Vagina (tissue), 2 donors: Measurements from ENCODE around the gene FEV. TPM values are rescaled to one million over a fixed set of nuclear protein-coding genes. Genes with fewer than 3 reads are reported as not detected.

Source experiments
- DNase-seq, 2 donors: peaks; one replicate each; pipeline ENCODE4 v3.0.0-alpha.2; 2017; ENCODE audit errors: extremely low spot score in 2 of 2
- H3K27ac ChIP-seq: fragments of 200-600 bp; sonication (generic); one replicate; pipeline ENCODE4 v1.5.1; 2019
- H3K27me3 ChIP-seq: fragments of 200-600 bp; sonication (generic); one replicate; pipeline ENCODE4 v1.5.1; 2019
- H3K36me3 ChIP-seq, 2 donors: fragments of 200-600 bp; sonication (generic); one replicate each; pipeline ENCODE4 v1.5.1; 2017 to 2019
- H3K4me1 ChIP-seq: fragments of 200-600 bp; sonication (generic); one replicate; pipeline ENCODE4 v1.5.1; 2019
- H3K4me3 ChIP-seq, 2 donors: fragments of 200-600 bp; sonication (generic); 1 replicate in 1 of 2; 2 replicates in 1 of 2; pipeline ENCODE4 v1.5.1; 2016 to 2019
- H3K9me3 ChIP-seq: fragments of 200-600 bp; sonication (generic); one replicate; pipeline ENCODE4 v1.5.1; 2019
- CTCF ChIP-seq, 3 experiments: fragments of 450-650 bp in 2 of 3; fragments of 200-600 bp in 1 of 3; sonication (generic) in 1 of 3; IDR thresholded peaks; one replicate each; pipeline ENCODE4 v1.5.1; 2017 to 2019; ENCODE audit warnings: antibody characterized with exemption in 3 of 3, mild to moderate bottlenecking in 2 of 3, moderate library complexity in 2 of 3
- POLR2A ChIP-seq, 2 donors: fragments of 450-650 bp; IDR thresholded peaks; one replicate each; pipeline ENCODE4 v1.6.1; 2017; ENCODE audit warnings: antibody characterized with exemption in 2 of 2, mild to moderate bottlenecking in 2 of 2, moderate library complexity in 2 of 2
- POLR2AphosphoS5 ChIP-seq, 2 donors: sonication (generic); formaldehyde crosslinking; IDR thresholded peaks; one replicate each; pipeline ENCODE4 v1.9.0; 2017; ENCODE audit warnings: antibody characterized with exemption in 2 of 2, mild to moderate bottlenecking in 2 of 2, low read depth in 1 of 2; ENCODE audit not compliant: insufficient read depth in 1 of 2
- intact Hi-C: fragments of 100-400 bp; cut with DNase I; formaldehyde crosslinking; loops from one replicate; pipeline ENCODE4 v1.15.1; 2023
- total RNA-seq: library from RNA; depleted of rRNA; stranded (reverse); fragments of >200 nt; gene quantifications from one replicate; pipeline ENCODE4 v1.2.3, GENCODE V29; 2016

FEV gene
- total RNA-seq, 1 donor from 2014 or later = not detected

DNA sequence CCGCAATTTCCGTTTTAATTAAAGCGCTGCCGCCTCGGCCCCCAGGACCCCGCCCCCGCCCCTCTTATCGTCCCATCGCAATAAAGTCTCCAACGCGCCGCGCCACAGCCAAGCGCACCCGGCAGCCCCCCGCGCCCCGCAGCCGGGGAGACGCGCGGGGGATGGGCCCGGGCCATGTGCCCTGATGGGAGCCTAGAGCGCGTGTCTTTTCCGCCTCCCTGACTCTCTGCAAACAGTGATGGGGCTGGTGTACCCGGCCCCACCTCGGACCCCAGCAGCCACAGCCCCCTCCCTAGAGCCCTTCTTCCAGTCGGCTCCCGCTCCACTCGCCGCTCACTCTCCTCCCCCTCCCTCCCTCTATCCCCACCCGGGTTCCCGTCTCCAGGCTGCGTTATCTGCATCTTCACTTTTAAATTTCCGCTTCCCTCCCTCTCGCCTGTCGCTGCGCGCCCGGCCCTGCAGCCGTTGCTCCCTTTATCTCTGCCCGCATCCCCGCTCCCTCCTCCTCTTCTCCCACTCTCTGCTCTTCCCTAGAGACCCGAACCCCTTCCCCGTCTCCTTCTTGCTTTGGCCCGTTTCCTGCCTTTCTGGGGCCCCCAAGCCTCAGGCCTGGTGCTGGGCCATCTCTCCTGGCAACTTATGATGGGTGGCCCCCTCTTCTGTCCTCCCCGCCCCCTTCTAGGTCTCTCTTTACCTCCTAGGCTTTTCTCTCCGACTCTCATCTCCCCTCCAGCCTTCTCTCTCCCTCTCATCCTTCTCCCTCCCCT lies 524 bp upstream of the FEV start:
- no peak overlapping the region for H3K27ac ChIP-seq
- no peak for DNase-seq
- peaks cover 39% of the 10 kb centered on the region for H3K4me1 ChIP-seq
- TF ChIP-seq CTCF (IDR thresholded peaks at IDR 0.05) (no peak), POLR2AphosphoS5 (IDR thresholded peaks at IDR 0.05; ENCODE audit: insufficient read depth in 1 of 2, low read depth in 1 of 2) (no peak), POLR2A (IDR thresholded peaks at IDR 0.05) (no peak)
- no peaks in the 10 kb centered on the region for H3K9me3 ChIP-seq
- no peak overlapping the region for H3K4me3 ChIP-seq
- intact Hi-C loops = loop anchor here (10.0 kb wide), 1 partner anchor 169 kb away; no protein-coding TSS in a partner anchor
- no peaks in the 10 kb centered on the region for H3K36me3 ChIP-seq
- H3K27me3 ChIP-seq = peaks cover 23% of the 10 kb centered on the region

DNA sequence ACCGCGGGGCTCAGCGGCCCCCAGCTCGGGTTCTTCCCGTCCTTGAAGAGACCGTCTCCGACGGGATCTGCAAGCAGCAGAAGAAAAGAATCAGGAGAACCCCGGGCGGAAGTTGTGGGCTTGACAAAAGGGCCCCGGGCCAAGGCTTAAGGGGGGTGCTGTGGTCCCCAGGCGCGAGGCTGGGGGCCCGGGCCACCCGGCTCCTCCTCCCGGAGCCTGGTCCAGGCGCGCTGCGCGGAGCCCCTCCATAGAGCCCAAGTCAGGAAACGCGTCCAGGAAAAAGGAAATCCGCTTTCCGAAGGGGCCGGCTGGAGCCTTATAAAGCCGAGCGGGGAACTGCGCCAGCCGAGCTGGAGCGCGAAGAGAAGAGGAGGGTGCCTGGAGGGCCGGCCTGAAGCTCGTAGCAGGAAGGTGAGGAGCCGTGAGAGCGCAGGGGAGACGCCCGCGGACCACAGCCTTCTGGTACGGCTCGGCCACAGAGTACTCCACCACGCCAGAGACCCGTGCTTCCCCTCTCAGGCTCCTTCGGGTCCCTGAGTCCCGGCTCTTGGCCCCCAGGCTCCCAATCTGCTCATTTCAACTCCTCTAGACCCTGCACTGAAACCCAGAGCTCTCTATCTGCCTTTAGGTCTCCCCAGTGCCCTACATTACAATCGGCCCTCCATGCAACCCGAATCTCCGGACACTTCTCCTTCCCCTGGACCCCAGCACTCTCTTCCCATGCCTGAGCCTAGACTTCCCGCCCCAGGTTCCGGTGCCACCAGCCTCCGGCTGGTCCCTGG lies 554 bp downstream of the FEV start:
- peaks cover 27% of the 10 kb centered on the region for H3K27me3 ChIP-seq
- intact Hi-C loops = loop anchor here (10.0 kb wide), 1 partner anchor 170 kb away; no protein-coding TSS in a partner anchor
- no peak for TF ChIP-seq POLR2AphosphoS5 (IDR thresholded peaks at IDR 0.05; ENCODE audit: insufficient read depth in 1 of 2, low read depth in 1 of 2)
- no peak for TF ChIP-seq CTCF (IDR thresholded peaks at IDR 0.05)
- no peak for TF ChIP-seq POLR2A (IDR thresholded peaks at IDR 0.05)

GRCh38 chr2:218983934-218984238 lies 1.1 kb downstream of the FEV start:
- Histone ChIP-seq H3K36me3 (no peaks in the 10 kb centered on the region), H3K4me3 (no peak overlapping the region), H3K27ac (no peak overlapping the region), H3K27me3 (peaks cover 27% of the 10 kb centered on the region), H3K9me3 (no peaks in the 10 kb centered on the region), H3K4me1 (peaks cover 45% of the 10 kb centered on the region)
- TF ChIP-seq POLR2AphosphoS5 (IDR thresholded peaks at IDR 0.05; ENCODE audit: insufficient read depth in 1 of 2, low read depth in 1 of 2) (no peak), CTCF (IDR thresholded peaks at IDR 0.05) (no peak), POLR2A (IDR thresholded peaks at IDR 0.05) (no peak)
- intact Hi-C loops = loop anchor here (10.0 kb wide), 1 partner anchor 171 kb away; no protein-coding TSS in a partner anchor
- DNase-seq = no peak

More for the DNA sequence above, 554 bp downstream of the FEV start:
- no peak for DNase-seq
- Histone ChIP-seq H3K36me3 (no peaks in the 10 kb centered on the region), H3K9me3 (no peaks in the 10 kb centered on the region), H3K4me1 (peaks cover 45% of the 10 kb centered on the region), H3K4me3 (peak overlapping the region in 1 of 2 donors; percentile 2), H3K27ac (no peak overlapping the region)

DNA sequence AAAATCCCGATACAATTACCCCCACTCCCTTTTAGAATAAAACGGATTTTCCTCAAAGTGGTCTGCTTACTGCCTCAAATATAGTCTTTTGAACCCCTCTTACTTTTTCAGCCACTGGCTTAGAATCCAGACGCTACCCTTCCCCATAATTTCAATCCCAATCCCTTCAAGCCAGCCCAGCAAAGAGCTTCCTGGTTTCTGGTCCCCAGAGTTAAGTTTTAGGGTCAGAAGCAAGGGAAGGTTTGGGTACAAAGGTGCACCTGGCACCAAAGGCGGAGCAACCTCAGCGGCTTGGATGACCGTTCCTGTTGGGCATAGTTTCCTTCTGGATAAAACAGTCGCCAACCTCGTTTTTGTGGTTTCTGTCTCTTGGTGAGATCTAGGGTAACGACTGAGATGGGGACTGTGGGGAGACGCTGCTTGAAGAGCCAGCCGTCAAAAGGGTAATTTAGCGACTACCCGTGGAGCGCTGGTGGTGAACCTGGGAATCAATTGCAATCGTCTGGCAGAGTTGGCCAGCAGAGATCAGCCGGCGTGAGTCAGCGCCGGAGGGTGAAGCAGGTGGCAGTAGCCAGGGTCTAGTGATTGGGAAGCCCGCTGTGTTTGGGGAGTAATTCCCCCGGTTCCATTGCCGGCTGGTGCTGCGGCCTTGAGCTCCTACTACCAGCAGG lies 1.6 kb downstream of the FEV start:
- H3K4me1 ChIP-seq = peaks cover 45% of the 10 kb centered on the region
- H3K36me3 ChIP-seq = no peaks in the 10 kb centered on the region
- TF ChIP-seq POLR2AphosphoS5 (IDR thresholded peaks at IDR 0.05; ENCODE audit: insufficient read depth in 1 of 2, low read depth in 1 of 2) = no peak
- TF ChIP-seq CTCF (IDR thresholded peaks at IDR 0.05) = no peak
- TF ChIP-seq POLR2A (IDR thresholded peaks at IDR 0.05) = no peak
- H3K4me3 ChIP-seq = no peak overlapping the region
- H3K27me3 ChIP-seq = peaks cover 27% of the 10 kb centered on the region
- no peak overlapping the region for H3K27ac ChIP-seq
- intact Hi-C loops = loop anchor here (10.0 kb wide), 1 partner anchor 171 kb away; no protein-coding TSS in a partner anchor
- DNase-seq = no peak
- H3K9me3 ChIP-seq = no peaks in the 10 kb centered on the region
